SK-N-SH (cell line): Measurements from ENCODE around the gene KRT27.

Experiments
- CTCF ChIP-seq: fragments of 200-600 bp; sonication (generic); IDR thresholded peaks from 2 replicates; pipeline ENCODE4 v1.6.1; 2017; ENCODE audit warnings: antibody characterized with exemption, mild to moderate bottlenecking, moderate library complexity
- FOXJ3 ChIP-seq: sonication (generic); formaldehyde crosslinking; IDR thresholded peaks from 2 replicates; pipeline ENCODE4 v1.5.1; 2020; ENCODE audit warnings: mild to moderate bottlenecking, missing genetic modification reagents
- MEF2A ChIP-seq: IDR thresholded peaks from 2 replicates; pipeline ENCODE4 v1.4.0; 2012; ENCODE audit warnings: low read depth, borderline replicate concordance
- POLR2AphosphoS5 ChIP-seq: IDR thresholded peaks from 2 replicates; pipeline ENCODE4 v1.6.1; 2012; ENCODE audit warnings: low read depth, low read length
- REST ChIP-seq: IDR thresholded peaks from 2 replicates; pipeline ENCODE4 v1.6.1; 2012; ENCODE audit warnings: mild to moderate bottlenecking, low read depth, low read length, moderate library complexity
- SMC3 ChIP-seq: IDR thresholded peaks from 2 replicates; pipeline ENCODE4 v1.6.1; 2012; ENCODE audit warnings: low read depth, low read length, improper control_type of control experiment
- USF2 ChIP-seq: fragments of 150-350 bp; IDR thresholded peaks from 2 replicates; pipeline ENCODE4 v1.6.1; 2017; ENCODE audit warnings: antibody characterized with exemption, low read length, low read depth, borderline replicate concordance

- TF ChIP-seq CTCF (no peak), REST (no peak), POLR2AphosphoS5 (no peak), USF2 (no peak), SMC3 (no peak), MEF2A (no peak), FOXJ3 (no peak)
Observed at GRCh38 chr17:40801157-40801556, 18.8 kb upstream of the KRT27 start.
